SW 1271 (cell line): Measurements from ENCODE around the gene CD164.
"Not testable (repeated sequence)": the region's sequence is repeated elsewhere in the genome, so short reads cannot be mapped to it uniquely, and the experiment has no call there.

Source experiments
- DNase-seq, 2 experiments: peaks; one replicate each; lab custom pipeline; 2025; lab: John Stamatoyannopoulos, UW

Gene CD164

DNA sequence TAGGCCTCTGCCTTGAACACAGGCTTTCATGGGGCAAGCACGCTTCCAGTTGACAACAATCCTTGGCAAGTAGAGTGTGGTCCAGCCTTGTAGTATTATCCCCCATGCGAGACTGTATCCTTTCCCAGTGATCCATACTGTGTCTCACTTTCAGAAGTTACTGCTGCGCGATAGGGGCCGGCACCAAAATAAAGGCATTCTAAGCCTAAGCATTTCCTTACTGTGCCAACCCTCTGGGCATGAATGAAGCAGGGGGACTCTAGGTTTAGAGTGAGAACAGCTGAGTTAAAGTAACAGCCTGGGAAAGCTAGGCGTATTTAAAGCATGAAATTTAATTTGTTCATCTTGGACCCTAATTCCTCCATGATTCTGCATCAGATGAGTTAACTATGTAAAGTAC is 39.4 kb downstream of the CD164 start:
- no peak for DNase-seq

- DNase-seq = no peak
Observed at GRCh38 chr6:109342506-109342905, 39.8 kb downstream of the CD164 start.

- DNase-seq = no peak
Observed at GRCh38 chr6:109340811-109341210, 41.5 kb downstream of the CD164 start.

DNA sequence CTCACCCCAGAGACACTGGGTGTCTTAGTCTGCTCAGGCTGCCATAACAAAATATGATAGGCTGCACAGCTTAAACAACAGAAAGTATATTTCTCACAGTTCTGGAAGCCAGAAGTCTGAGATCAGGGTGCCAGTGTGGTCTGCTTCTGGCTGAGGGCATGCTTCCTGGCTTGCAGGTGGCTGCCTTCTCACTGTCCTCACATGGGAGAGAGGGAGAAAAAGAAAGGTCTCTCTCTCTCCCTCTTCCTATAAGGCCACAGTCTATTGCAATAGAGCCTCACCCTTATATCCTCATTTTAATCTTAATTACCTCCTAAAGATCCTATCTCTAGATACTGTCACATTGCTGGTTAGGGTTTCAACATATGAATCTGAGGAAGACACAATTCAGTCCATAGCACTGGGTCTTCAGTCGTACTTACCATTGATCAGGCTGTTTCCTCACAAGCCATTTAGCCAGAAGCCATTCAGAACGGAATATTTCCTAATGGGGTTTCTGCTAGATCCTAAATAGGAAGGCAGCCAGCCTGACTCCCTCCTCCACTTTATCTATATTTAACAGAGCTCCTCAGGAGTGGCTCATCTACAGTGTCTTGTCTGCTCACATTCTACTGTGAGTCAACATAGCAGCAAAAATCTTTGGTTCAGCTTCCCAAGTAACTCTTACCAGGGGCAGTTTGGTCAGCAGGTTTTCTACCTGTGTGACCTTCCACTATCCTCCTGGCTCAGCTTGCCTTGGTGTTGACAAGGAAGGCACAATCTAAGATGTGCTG is 42.2 kb downstream of the CD164 start:
- no peak for DNase-seq

DNA sequence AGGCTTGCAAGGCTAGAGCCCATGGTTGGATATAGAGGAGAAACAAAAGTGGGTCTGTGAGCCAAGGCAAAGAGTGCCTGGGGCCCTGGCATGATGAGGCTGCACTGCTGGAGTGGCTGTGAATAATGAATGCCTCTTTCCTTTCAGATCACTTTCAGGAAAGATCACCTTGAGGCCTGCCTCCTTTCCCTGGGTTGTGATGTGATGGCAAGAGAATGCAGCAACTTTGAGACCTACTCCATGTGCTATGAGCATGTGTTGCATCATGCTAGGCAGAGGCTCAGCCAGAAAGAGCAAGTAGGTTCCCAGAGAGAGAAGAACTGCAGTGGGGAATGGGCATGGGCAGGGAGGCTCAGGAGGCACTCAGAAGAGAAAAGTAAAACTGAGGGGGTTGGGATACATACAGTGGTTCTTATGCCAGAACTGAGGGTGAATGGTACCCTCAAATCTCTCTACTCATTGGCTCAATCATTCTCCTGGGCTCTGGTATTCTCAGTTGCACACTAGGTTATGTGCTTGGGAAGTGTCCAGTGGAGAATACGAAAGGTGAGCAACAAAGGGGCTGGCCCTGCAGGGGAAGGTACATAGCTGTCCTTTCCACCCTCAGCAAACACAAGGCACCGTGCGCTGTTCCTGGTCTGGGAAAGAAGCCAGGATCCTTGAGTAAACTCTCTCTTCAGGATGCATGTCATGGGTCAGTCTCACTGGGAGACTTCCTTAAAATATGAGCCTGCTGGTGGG is 45.9 kb downstream of the CD164 start:
- DNase-seq = no peak

GRCh38 chr6:109333870-109334269 is 48.4 kb downstream of the CD164 start:
- DNase-seq = not testable (repeated sequence)

DNA sequence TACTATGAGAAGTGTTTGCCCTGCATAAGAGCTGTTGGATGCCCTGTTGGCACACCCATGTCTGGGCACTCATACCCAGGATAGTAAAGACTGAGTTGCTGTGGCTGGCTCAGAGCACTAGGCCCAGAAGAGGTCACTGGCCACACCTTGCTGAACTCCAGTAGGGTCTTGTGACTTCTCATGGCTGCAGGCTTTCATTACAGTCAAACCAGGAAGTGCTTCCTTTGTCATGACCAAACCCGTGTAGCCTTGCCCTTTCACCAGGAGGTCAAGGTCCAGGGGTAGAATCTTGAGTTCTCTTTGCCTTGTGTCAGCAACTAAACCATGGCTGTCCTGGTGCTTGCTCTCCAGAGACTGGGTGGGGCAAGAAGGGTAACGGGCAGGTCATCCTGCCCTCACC is 49.5 kb downstream of the CD164 start:
- no peak for DNase-seq

- DNase-seq = no peak
Observed at GRCh38 chr6:109331081-109331480, 51.2 kb downstream of the CD164 start.

GRCh38 chr6:109330263-109330662 is 52.0 kb downstream of the CD164 start:
- DNase-seq = no peak

DNA sequence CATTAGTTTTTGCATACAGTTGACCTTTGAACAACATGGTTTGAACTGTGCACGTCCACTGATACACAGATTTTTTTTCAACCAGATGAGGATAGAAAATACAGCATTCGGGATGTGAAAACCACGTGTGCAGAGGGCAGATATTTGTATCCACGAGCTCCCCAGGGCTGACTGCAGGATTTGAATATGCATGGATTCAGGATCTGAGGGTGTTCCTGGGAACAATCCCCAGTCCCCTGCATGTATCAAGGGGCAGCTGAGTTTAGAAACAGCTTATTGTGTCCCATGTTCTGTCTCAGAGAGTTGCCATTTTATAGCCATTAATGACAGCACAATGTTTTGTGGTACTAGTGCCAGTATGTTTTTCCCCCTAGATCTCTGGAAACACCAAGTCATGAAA is 53.6 kb downstream of the CD164 start:
- no peak for DNase-seq

GRCh38 chr6:109327959-109328358 is 54.3 kb downstream of the CD164 start:
- DNase-seq = no peak

- DNase-seq = no peak
Observed at GRCh38 chr6:109327491-109327890, 54.8 kb downstream of the CD164 start.

DNA sequence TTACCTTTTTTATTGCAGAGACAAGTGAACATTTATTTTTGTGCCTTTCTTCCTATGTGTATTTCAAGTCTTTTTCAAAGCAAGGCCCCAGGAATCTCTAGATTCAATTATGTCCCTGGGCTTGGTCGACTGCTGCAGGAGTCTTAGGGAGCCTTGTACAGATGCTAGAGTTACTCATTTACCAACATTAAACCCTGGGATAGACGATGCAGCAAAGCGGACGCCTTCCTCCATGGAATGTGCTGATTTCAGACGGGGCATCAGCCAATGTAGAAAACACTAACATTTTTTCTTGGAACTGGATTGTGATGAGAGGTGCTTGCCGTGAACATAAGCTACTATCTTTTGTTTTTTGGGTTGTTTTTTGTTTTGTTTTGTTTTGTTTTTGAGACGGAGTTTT is 55.9 kb downstream of the CD164 start:
- no peak for DNase-seq

DNA sequence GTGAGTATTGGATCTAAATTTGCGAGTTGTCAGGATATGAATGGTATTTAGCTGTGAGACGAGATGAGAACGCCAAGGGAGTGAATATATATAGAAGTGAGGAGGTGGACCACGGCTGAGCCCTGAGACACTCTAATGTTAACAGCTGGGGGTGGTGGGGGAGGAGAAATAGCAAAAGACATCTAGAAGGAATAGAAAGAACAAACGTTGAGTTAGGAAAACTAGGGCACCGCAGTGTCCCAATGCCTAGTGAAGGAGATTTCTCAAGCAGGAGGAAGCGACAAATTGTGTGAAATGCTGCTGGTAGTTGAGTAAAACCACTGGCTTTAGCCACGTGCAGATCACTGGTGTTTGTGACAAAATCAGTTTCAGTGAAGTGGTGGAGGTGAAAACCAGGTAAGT is 56.9 kb downstream of the CD164 start:
- DNase-seq = no peak

- DNase-seq = no peak
Observed at GRCh38 chr6:109323241-109323640, 59.0 kb downstream of the CD164 start.

GRCh38 chr6:109322825-109323224 is 59.4 kb downstream of the CD164 start:
- no peak for DNase-seq

- DNase-seq = no peak
Observed at GRCh38 chr6:109321752-109322151, 60.5 kb downstream of the CD164 start.

- no peak for DNase-seq
Observed at GRCh38 chr6:109320072-109320471, 62.2 kb downstream of the CD164 start.

DNA sequence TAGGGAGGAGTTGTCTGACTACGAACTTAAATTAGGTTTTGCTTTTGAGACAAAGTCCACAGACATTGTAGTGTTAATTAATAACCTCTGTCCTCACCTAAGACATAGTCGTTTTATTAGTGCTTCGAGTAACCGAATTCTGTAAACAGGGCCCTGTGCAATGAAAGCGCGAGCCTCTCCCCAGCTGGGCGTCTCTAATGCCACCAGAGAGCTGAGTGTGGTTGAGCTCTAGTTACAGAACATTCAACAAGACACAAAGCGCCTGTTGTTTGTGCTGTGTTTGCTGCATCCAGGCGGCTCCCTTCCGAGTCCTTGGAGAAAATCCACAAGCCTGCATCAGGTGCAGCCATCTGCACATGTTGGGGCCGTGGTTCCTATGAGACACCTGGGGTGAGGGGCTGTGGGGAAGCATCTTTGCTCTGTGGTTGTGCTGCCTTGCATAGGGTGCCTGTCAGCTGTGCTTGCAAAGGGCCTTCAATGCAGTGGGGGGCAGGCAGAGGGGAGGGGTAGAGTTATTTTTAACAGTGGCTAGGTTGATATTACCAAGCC is 63.9 kb downstream of the CD164 start:
- no peak for DNase-seq

DNA sequence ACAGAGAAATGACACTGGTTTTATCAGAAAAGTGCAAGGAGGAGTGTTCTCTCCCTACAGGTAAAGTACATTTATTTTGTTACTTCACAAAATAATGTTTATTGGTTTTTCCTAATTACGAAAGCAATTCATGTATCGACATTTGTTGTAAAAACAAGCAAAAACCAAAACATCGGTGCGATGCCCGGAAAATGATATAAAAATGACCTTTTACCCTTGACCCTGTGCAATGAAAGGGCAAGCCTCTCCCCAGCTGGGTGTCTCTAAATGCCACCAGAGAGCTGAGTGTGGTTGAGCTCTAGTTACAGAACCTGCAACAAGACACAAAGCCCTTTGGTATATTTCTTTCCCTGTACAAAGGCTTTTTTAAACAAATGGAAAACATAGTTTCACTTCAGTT is 65.4 kb downstream of the CD164 start:
- no peak for DNase-seq
